Endothelial cell (in vitro differentiated cells): ENCODE data around the gene GAMT. TPM values are rescaled to one million over a fixed set of nuclear protein-coding genes. Genes with fewer than 3 reads are reported as not detected.
A peak's percentile ranks its signal among the peaks of the same experiment; 100 is the strongest.

Source experiments
- DNase-seq: peaks from one replicate; pipeline ENCODE4 v3.0.0; 2021; ENCODE audit warnings: low spot score
- H3K27ac Mint-ChIP-seq: one replicate; pipeline ENCODE4 v1.8.0; 2021; ENCODE audit warnings: mixed read lengths, inconsistent platforms; ENCODE audit not compliant: unreplicated experiment
- H3K27me3 Mint-ChIP-seq: one replicate; pipeline ENCODE4 v1.8.0; 2021; ENCODE audit warnings: mild to moderate bottlenecking, moderate library complexity, mixed read lengths, inconsistent platforms; ENCODE audit not compliant: unreplicated experiment
- H3K36me3 Mint-ChIP-seq: one replicate; pipeline ENCODE4 v1.8.0; 2021; ENCODE audit warnings: mild to moderate bottlenecking, low read depth, mixed read lengths, inconsistent platforms; ENCODE audit not compliant: unreplicated experiment
- H3K4me1 Mint-ChIP-seq: one replicate; pipeline ENCODE4 v1.8.0; 2021; ENCODE audit warnings: mild to moderate bottlenecking, mixed read lengths, inconsistent platforms; ENCODE audit not compliant: unreplicated experiment
- H3K4me3 Mint-ChIP-seq: one replicate; pipeline ENCODE4 v1.8.0; 2021; ENCODE audit warnings: mild to moderate bottlenecking, mixed read lengths, inconsistent platforms; ENCODE audit not compliant: unreplicated experiment
- H3K9me3 Mint-ChIP-seq: one replicate; pipeline ENCODE4 v1.8.0; 2021; ENCODE audit warnings: mixed read lengths, inconsistent platforms; ENCODE audit not compliant: unreplicated experiment
- CTCF ChIP-seq: fragments of 200-600 bp; sonication (generic); IDR thresholded peaks from one replicate; pipeline ENCODE4 v1.5.0; 2021; ENCODE audit warnings: antibody characterized with exemption; ENCODE audit not compliant: unreplicated experiment
- total RNA-seq: library from RNA; stranded (reverse); fragmentation: NEBNext Ultra II Directional; extraction: Animal tissue kit (Norgen Biotek cat#: 25700); gene quantifications from one replicate; pipeline ENCODE4 v1.2.1, GENCODE V29; 2021; ENCODE audit not compliant: unreplicated experiment

Gene GAMT
- total RNA-seq, 1 donor from 2014 or later = 18.1 TPM

- TF ChIP-seq CTCF = no peak
- Mint-ChIP-seq H3K27me3 (peaks cover 2% of the 10 kb centered on the region), H3K27ac (peak overlapping the region; percentile 83), H3K4me1 (peaks cover 7% of the 10 kb centered on the region), H3K36me3 (peaks cover 35% of the 10 kb centered on the region), H3K4me3 (peak overlapping the region; percentile 97), H3K9me3 (no peaks in the 10 kb centered on the region)
- DNase-seq = no peak
Measured at GRCh38 chr19:1355568-1356507, 45.5 kb downstream of the GAMT start.

- Mint-ChIP-seq H3K4me3 (peak overlapping the region; percentile 97), H3K9me3 (no peaks in the 10 kb centered on the region), H3K36me3 (peaks cover 31% of the 10 kb centered on the region), H3K27me3 (peaks cover 2% of the 10 kb centered on the region), H3K4me1 (peaks cover 7% of the 10 kb centered on the region), H3K27ac (no peak overlapping the region)
- TF ChIP-seq CTCF = no peak
- no peak for DNase-seq
Measured at GRCh38 chr19:1354970-1355567, 46.3 kb downstream of the GAMT start.

- H3K4me3 Mint-ChIP-seq = peak overlapping the region; percentile 15
- H3K36me3 Mint-ChIP-seq = peaks cover 15% of the 10 kb centered on the region
- DNase-seq = no peak
- no peak overlapping the region for H3K27ac Mint-ChIP-seq
- H3K4me1 Mint-ChIP-seq = peaks cover 7% of the 10 kb centered on the region
- TF ChIP-seq CTCF = no peak
- no peaks in the 10 kb centered on the region for H3K9me3 Mint-ChIP-seq
- H3K27me3 Mint-ChIP-seq = peaks cover 2% of the 10 kb centered on the region
Measured at GRCh38 chr19:1353144-1353543, 48.2 kb downstream of the GAMT start.

GRCh38 chr19:1351381-1351851 lies 49.9 kb downstream of the GAMT start:
- no peak overlapping the region for H3K4me3 Mint-ChIP-seq
- H3K9me3 Mint-ChIP-seq = no peaks in the 10 kb centered on the region
- peaks cover 8% of the 10 kb centered on the region for H3K36me3 Mint-ChIP-seq

More at GRCh38 chr19:1351381-1351851, 49.9 kb downstream of the GAMT start:
- Mint-ChIP-seq H3K4me1 (peaks cover 7% of the 10 kb centered on the region), H3K27ac (no peak overlapping the region), H3K27me3 (peaks cover 4% of the 10 kb centered on the region)
- no peak for DNase-seq
- TF ChIP-seq CTCF = no peak
